Stimulated activated CD4-positive, alpha-beta T cell treated with anti-CD3 and anti-CD28 coated beads, TNF-alpha, amount 100 ng/mL, for 4 hours (primary cell): Measurements from ENCODE around the gene DSC1.
"Not testable (repeated sequence)": the region's sequence is repeated elsewhere in the genome, so short reads cannot be mapped to it uniquely, and the experiment has no call there.

Experiments used
- DNase-seq, 3 experiments: peaks; one replicate each; pipeline ENCODE4 v3.0.0-alpha.2; 2020; ENCODE audit warnings: low read depth in 3 of 3

Gene DSC1

GRCh38 chr18:31162825-31163435 lies at the start of gene DSC1:
Gene DSC1, minus strand, starts transcription at chr18:31162856. Its CDS starts 262 bp downstream, at chr18:31162594.
- no peak for DNase-seq

- DNase-seq = no peak
These were observed 48.4 kb upstream of the DSC1 start for GRCh38 chr18:31211047-31211446.

- DNase-seq = no peak
These were observed 46.4 kb upstream of the DSC1 start for GRCh38 chr18:31209041-31209440.

GRCh38 chr18:31207391-31207790 lies 44.7 kb upstream of the DSC1 start:
- DNase-seq = no peak

DNA sequence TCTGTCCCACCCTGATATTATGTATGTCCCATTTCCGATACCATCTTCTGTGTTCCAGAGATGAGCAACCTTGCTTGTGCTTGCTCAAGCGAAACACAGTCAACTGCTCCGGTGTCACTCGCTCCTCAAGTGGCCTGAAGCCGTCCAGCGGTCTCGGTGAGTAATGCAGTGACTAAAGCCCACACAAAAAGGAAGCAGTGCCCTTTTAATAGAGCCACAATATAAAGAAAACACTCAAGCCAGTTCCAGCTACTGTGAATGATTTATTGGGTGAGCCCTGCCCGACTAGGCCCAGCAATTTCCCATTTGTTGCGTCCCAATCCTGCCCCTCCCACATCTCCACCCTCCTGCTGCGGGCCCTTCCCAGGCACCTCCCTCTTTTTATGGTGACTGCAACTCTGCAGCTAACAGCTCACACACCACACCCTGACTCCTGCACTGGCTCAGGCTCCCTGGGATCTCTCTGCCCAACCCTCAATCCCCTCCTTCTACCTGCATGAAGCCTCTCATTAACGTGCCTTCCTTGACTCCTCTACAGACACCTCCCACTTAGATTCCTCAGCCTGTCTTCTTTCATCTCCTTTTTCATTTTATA lies 44.2 kb upstream of the DSC1 start:
- DNase-seq = no peak

- no peak for DNase-seq
These were observed 43.4 kb upstream of the DSC1 start for GRCh38 chr18:31206071-31206470.

DNA sequence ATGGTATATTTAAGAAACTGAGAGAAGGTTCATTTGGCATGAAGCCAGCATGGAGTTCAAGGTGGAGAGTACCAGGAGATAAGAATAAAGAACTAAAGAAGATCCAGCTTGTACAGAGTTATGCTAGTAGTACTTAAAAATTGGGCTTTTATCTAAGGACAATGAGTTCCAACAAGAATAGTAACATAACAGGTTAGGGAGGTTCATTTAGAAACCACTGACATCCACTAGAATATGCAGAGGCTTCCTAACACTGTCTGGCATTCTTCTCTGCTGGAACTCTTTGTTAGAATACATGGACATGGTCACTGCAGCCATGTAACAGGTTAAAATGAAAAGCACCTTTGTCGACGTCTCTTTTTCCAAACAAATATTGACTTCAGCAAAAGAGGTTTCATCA lies 42.6 kb upstream of the DSC1 start:
- DNase-seq = no peak

GRCh38 chr18:31204833-31205232 lies 42.2 kb upstream of the DSC1 start:
- DNase-seq = no peak

- DNase-seq = no peak
These were observed 41.5 kb upstream of the DSC1 start for GRCh38 chr18:31204166-31204565.

DNA sequence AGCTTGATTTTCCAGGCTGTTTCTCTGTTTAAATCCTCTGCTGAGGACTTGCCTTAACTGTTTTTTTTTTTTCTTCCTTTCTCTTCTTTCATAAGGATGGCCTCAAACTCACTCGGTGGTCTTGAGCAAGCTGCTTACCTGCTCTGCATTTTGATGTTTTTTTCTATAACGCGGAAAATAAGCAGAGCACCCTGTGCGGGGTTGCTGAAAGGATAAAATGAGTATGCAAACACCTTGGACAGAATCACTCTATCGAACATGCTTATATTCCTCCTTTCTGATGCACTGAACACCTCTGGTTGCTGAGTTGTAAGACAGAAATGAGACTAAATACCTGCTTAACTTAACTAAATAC lies 41.1 kb upstream of the DSC1 start:
- no peak for DNase-seq

DNA sequence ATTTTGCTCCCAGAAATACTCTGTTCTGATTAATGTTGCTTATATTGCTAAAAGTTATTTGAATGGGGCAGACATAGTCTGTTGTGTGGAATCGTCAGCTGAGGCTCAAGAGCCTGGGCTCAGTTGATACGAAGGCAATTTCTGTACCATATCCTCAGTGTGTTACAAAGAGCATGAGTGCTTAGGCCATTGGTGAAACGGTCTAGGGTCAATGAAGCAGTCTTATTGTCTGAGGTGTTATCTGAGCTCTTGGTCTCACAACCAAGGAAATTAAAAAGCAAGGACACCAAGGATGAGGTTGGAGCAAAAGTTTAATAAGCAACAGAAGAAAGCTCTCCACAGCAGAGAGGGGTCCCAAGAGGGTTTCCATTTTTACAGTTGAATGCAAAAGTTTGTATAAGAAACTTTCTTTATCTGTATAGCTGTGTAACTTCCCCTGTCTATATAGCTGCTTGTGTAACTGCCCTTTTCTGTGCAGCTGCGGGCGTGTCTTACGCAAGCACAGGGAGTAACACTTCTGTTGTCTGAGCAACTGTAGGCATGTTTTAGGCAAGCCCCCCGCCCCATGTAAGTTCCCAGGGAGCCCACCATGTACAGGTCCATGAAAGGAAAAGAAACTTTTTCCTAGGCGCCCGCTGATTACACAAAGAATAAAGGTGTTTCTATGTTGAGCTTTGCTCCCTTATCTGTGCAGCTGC lies 40.6 kb upstream of the DSC1 start:
- DNase-seq = no peak

DNA sequence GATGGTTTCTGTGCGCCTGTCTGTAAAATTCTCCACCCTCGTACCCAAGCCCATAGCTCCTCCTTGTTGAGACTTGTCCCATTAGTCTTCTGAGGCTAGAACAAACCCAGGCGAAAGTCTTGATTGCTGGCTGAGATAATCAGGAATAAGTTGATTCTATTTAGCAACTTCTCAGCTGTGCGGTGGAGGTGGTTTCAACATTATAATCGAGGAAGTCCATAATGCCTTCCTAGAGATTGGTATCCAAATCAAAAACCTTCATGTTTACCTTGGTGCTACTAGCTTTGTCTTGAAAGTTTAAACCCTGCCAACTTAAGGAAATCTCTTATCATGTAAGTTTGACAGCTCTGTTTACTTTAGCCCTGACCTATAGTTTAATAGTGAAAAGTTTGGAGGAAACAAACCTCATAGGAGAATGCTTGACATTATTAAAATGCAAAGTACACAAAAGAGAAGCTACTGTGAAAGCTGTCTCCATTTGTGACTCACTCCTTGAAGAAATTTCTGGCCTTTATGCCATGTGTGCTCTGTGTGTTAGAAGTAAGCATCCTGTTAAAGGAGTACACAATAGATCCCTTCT lies 36.6 kb upstream of the DSC1 start:
- no peak for DNase-seq

DNA sequence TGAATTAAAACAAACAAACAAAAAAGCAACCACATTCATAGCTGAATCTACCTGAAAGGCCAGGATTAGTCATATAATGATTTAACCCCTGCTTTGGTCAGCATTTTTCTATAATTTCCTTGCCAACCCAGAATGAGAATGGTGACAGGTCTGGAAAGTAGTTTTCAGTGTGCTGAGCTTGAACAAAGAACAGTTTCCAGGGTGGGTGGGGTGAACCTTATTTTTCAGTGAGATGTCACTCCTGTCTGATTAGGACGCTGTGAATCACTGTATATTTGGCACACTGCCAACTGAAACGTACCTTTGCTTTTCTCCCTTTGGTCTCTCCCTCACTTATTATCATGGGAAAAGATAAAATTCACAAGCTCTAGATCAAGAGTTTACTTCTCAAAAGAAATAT lies 35.0 kb upstream of the DSC1 start:
- no peak for DNase-seq

DNA sequence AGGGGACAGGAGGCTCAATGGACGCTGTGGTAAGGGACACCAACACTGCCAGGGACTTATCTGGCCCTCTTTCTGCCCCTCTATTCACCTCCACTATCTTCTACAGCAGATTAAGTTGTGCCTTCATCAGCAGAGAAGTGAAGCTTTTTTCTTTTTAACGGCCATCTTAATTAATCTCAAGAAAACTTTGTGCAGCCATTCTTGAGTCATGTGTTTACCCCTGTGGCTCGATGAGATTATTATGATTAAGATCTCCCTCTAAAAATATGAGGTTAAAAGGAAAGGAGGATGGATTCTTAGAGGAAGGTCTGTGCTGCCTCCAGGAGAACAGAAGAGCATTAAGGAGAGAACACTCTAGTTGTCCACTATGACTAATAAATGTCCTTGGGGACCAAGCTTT lies 32.4 kb upstream of the DSC1 start:
- DNase-seq = no peak

DNA sequence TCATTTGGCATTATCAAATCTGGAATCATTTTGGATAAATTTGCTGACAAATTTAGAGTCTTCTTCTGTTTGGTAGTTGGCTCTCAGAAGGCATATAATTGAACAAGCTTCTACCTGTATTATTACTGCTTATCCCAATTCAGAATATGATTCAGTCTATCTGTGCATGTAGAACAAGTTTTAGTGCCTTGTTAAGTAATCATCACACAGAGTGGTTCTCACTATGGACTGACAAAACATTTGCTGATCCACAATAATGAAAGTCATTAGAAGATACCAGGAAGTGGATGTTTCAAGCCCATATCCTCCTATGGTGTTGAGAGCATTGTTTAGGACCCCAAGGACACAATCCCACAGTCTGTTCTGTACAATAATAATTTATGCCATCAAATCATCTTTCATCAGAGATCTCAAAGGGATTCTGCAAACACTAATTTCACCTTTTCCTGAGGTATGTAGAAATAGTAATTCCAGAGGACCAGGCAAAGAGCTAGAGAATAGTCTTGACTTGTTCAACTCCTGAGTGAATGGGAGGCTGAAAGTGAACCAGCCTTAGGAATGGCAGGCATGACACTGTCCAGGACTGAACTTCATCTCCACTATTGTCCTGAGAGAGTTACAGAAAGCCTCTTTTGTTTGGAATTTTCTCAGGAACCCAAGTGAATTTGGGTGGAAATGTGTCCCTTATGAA lies 29.6 kb upstream of the DSC1 start:
- no peak for DNase-seq

DNA sequence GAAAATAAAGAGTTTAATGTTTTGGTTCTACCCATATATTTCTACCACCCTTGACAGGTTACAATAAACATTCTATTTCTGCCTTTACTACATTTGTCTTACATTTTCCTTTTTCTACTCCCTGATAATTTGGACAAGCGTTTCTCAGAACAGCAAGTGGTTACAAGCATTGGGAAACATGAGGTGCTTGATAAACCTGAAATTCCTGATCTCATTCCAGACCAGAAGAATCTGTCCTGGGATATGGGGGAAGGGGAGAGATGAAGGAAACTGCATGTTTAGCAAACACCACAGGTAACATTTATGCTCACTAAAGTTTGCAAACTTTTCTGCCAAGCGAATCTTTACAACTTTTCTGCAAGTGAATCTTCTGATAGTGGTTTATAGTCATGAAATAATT lies 28.3 kb upstream of the DSC1 start:
- DNase-seq = no peak

- no peak for DNase-seq
These were observed 27.1 kb upstream of the DSC1 start for GRCh38 chr18:31189757-31190156.

- DNase-seq = no peak
These were observed 22.7 kb upstream of the DSC1 start for GRCh38 chr18:31185186-31185950.

GRCh38 chr18:31183302-31183701 lies 20.6 kb upstream of the DSC1 start:
- no peak for DNase-seq

- DNase-seq = not testable (repeated sequence)
These were observed 14.7 kb upstream of the DSC1 start for GRCh38 chr18:31177369-31177768.

DNA sequence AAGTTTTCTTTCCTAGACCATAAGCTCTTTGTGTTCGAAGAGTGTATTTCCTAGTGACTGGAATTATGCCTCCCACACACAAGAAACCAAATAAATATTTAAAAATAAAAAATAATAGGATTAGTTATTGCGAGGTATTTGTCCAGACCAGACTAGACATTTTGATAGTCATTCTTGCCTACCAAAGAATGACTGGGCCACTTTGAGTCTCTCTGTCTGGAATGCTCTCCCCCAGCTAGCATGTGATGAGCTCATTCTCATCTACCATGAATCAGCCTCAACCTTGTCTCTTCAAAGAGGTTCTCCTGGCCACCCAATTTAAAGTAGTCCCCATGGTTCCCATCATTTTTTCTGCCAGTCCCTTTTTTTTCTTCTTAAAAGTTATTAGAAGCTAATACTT lies 13.9 kb upstream of the DSC1 start:
- no peak for DNase-seq
